Activated B cell treated with CpG ODN at 0.5 μM for 24 hours (primary cell): Measurements from ENCODE around the gene C1orf159. TPM values are rescaled to one million over a fixed set of nuclear protein-coding genes. Genes with fewer than 3 reads are reported as not detected.
"Not testable (repeated sequence)": the region's sequence is repeated elsewhere in the genome, so short reads cannot be mapped to it uniquely, and the experiment has no call there.

Experiments
- ATAC-seq: fragments of 200-7000 bp; cut with Tn5 transposase; one replicate; pipeline ENCODE4 v1.10.0; 2021; ENCODE audit warnings: low read depth, mild to moderate bottlenecking, moderate library complexity
- CTCF ChIA-PET: fragments of 350-600 bp; sonication (Branson Sonifier 250); formaldehyde crosslinking; loops from one replicate; lab custom pipeline; 2021; ENCODE audit warnings: antibody characterized with exemption; lab: Charles Lee
- POLR2A ChIA-PET: fragments of 350-600 bp; sonication (Branson Sonifier 250); formaldehyde crosslinking; loops from one replicate; lab custom pipeline; 2021; ENCODE audit warnings: antibody characterized with exemption; lab: Charles Lee
- DNase-seq: peaks from one replicate; pipeline ENCODE4 v3.0.0; 2022
- H3K27ac Mint-ChIP-seq: one replicate; pipeline ENCODE4 v1.8.0; 2020; ENCODE audit warnings: mixed read lengths
- H3K27me3 Mint-ChIP-seq: one replicate; pipeline ENCODE4 v1.8.0; 2021; ENCODE audit warnings: mixed read lengths
- H3K36me3 Mint-ChIP-seq: one replicate; pipeline ENCODE4 v1.8.0; 2021; ENCODE audit warnings: low read depth, mixed read lengths
- H3K4me1 Mint-ChIP-seq: one replicate; pipeline ENCODE4 v1.8.0; 2021; ENCODE audit warnings: mixed read lengths
- H3K4me3 Mint-ChIP-seq: one replicate; pipeline ENCODE4 v1.8.0; 2020; ENCODE audit warnings: mild to moderate bottlenecking, mixed read lengths
- H3K9me3 Mint-ChIP-seq: one replicate; pipeline ENCODE4 v1.8.0; 2020; ENCODE audit warnings: mixed read lengths
- CTCF ChIP-seq: fragments of 200-600 bp; IDR thresholded peaks from one replicate; pipeline ENCODE4 v1.8.0; 2022; ENCODE audit warnings: antibody characterized with exemption, mild to moderate bottlenecking
- intact Hi-C: fragments of 100-400 bp; cut with micrococcal nuclease; formaldehyde crosslinking; loops from one replicate; pipeline ENCODE4 v1.15.1; 2024
- total RNA-seq: library from RNA; stranded (reverse); gene quantifications from 2 replicates; pipeline ENCODE4 v1.2.3, GENCODE V29; 2022

The C1orf159 gene
- total RNA-seq, 1 donor from 2014 or later, result 26.5 TPM

- Mint-ChIP-seq H3K27me3 (no peaks in the 10 kb centered on the region), H3K4me3 (no peak overlapping the region), H3K36me3 (no peaks in the 10 kb centered on the region), H3K4me1 (peaks cover 44% of the 10 kb centered on the region), H3K9me3 (no peaks in the 10 kb centered on the region), H3K27ac (peak overlapping the region; percentile 65)
- no peak for DNase-seq
- CTCF ChIA-PET, result no interaction called here
- no peak for TF ChIP-seq CTCF
- intact Hi-C loops, result loop anchor here (5.0 kb wide), 1 partner anchor 89 kb away; the partner anchor contains the start of genes B3GALT6 and SDF4
- POLR2A ChIA-PET, result interaction anchor here (0.6 to 2.0 kb wide), 2 partner anchors 15 to 741 kb away, joined by 4 to 9 read pairs; no protein-coding TSS in a partner anchor
- no peak for ATAC-seq
Observed at GRCh38 chr1:1142844-1143243, 27.0 kb upstream of the C1orf159 start.

GRCh38 chr1:1142352-1142751, 26.5 kb upstream of the C1orf159 start:
- H3K27ac Mint-ChIP-seq, result peak overlapping the region; percentile 65
- CTCF ChIA-PET, ATAC-seq, H3K27me3 Mint-ChIP-seq, H3K9me3 Mint-ChIP-seq, H3K4me3 Mint-ChIP-seq, POLR2A ChIA-PET, DNase-seq, H3K36me3 Mint-ChIP-seq: not testable (repeated sequence)
- intact Hi-C loops, result loop anchor here (5.0 kb wide), 1 partner anchor 90 kb away; the partner anchor contains the start of genes B3GALT6 and SDF4
- peaks cover 48% of the 10 kb centered on the region for H3K4me1 Mint-ChIP-seq

- no peak overlapping the region for H3K4me3 Mint-ChIP-seq
- H3K36me3 Mint-ChIP-seq, result no peaks in the 10 kb centered on the region
- TF ChIP-seq CTCF, result no peak
- intact Hi-C loops, result loop anchor here (5.0 kb wide), 1 partner anchor 90 kb away; the partner anchor contains the start of genes B3GALT6 and SDF4
- ATAC-seq, result no peak
- H3K9me3 Mint-ChIP-seq, result no peaks in the 10 kb centered on the region
- ChIA-PET CTCF (no interaction called here), POLR2A (no interaction called here)
- peaks cover 49% of the 10 kb centered on the region for H3K4me1 Mint-ChIP-seq
- DNase-seq, result no peak
- H3K27me3 Mint-ChIP-seq, result no peaks in the 10 kb centered on the region
- H3K27ac Mint-ChIP-seq, result no peak overlapping the region
Observed at GRCh38 chr1:1141911-1142250, 26.0 kb upstream of the C1orf159 start.

GRCh38 chr1:1141244-1141910, 25.5 kb upstream of the C1orf159 start:
- POLR2A ChIA-PET, result no interaction called here
- intact Hi-C loops, result loop anchor here (5.0 kb wide), 1 partner anchor 91 kb away; the partner anchor contains the start of genes B3GALT6 and SDF4
- no peaks in the 10 kb centered on the region for H3K27me3 Mint-ChIP-seq
- CTCF ChIA-PET, result no interaction called here
- H3K4me3 Mint-ChIP-seq, result no peak overlapping the region
- H3K27ac Mint-ChIP-seq, result no peak overlapping the region
- no peak for TF ChIP-seq CTCF
- no peaks in the 10 kb centered on the region for H3K36me3 Mint-ChIP-seq
- H3K4me1 Mint-ChIP-seq, result peaks cover 51% of the 10 kb centered on the region
- DNase-seq (no peak), ATAC-seq (no peak)
- H3K9me3 Mint-ChIP-seq, result no peaks in the 10 kb centered on the region

GRCh38 chr1:1140673-1141072, 24.8 kb upstream of the C1orf159 start:
- peaks cover 56% of the 10 kb centered on the region for H3K4me1 Mint-ChIP-seq
- H3K36me3 Mint-ChIP-seq, result no peaks in the 10 kb centered on the region
- ATAC-seq (no peak), DNase-seq (no peak)
- H3K27ac Mint-ChIP-seq, result no peak overlapping the region
- TF ChIP-seq CTCF, result no peak
- intact Hi-C loops, result loop anchor here (5.0 kb wide), 1 partner anchor 92 kb away; the partner anchor contains the start of genes B3GALT6 and SDF4
- ChIA-PET POLR2A (no interaction called here), CTCF (no interaction called here)
- H3K27me3 Mint-ChIP-seq, result no peaks in the 10 kb centered on the region
- H3K9me3 Mint-ChIP-seq, result no peaks in the 10 kb centered on the region
- H3K4me3 Mint-ChIP-seq, result no peak overlapping the region
